ENCODE results near the gene DDX25.

DNA sequence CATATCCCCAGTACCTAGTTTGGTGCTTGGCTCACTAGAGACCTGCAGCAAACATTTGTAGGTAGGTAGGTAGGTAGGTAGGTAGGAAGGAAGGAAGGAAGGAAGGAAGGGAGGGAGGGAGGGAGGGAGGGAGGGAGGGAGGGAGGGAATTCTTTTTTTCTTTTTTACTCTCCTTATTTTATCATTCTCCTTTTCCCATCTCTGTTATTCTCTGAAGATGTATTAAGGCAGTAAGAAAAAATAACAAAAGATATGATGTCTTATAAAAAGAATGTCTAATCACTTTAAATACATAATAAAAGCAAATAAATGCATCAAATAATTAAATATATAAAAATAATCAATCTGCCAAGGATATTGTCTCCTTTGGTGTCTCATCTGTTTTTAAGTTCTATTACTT lies 70.0 kb downstream of the DDX25 start:
- TF ChIP-seq, protein P1, sequence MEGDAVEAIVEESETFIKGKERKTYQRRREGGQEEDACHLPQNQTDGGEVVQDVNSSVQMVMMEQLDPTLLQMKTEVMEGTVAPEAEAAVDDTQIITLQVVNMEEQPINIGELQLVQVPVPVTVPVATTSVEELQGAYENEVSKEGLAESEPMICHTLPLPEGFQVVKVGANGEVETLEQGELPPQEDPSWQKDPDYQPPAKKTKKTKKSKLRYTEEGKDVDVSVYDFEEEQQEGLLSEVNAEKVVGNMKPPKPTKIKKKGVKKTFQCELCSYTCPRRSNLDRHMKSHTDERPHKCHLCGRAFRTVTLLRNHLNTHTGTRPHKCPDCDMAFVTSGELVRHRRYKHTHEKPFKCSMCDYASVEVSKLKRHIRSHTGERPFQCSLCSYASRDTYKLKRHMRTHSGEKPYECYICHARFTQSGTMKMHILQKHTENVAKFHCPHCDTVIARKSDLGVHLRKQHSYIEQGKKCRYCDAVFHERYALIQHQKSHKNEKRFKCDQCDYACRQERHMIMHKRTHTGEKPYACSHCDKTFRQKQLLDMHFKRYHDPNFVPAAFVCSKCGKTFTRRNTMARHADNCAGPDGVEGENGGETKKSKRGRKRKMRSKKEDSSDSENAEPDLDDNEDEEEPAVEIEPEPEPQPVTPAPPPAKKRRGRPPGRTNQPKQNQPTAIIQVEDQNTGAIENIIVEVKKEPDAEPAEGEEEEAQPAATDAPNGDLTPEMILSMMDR (IDR thresholded peaks at IDR 0.05; ENCODE audit: insufficient read depth, low read length, poor library complexity, severe bottlenecking) = no peak
- no peak for TF ChIP-seq EZH2phosphoT487 (conservative IDR thresholded peaks at IDR 0.05; ENCODE audit: low read length)

All from SU-DHL-6 (cell line).